ENCODE data around the gene BRI3.

DNA sequence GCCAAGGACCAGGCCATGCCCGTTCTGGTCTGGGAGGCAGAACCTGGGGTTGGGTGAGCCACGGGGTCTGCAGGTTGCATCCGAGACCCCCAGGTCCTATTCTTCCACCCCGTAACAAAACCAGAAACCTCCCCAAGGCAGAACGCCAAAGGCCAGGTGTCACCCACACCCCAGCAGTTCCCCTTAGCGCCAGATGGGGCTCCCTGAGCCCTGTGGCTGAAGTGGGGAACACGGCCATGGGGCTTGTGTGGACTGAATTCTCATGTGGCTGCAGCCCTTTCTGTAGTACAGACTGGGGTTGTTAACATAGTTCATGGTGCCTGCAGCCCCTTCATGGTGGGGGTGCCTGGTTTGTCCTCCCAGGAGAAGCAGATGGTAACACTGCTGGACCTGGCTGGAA is 10.2 kb downstream of the BRI3 start:
- TF ChIP-seq, protein P1, sequence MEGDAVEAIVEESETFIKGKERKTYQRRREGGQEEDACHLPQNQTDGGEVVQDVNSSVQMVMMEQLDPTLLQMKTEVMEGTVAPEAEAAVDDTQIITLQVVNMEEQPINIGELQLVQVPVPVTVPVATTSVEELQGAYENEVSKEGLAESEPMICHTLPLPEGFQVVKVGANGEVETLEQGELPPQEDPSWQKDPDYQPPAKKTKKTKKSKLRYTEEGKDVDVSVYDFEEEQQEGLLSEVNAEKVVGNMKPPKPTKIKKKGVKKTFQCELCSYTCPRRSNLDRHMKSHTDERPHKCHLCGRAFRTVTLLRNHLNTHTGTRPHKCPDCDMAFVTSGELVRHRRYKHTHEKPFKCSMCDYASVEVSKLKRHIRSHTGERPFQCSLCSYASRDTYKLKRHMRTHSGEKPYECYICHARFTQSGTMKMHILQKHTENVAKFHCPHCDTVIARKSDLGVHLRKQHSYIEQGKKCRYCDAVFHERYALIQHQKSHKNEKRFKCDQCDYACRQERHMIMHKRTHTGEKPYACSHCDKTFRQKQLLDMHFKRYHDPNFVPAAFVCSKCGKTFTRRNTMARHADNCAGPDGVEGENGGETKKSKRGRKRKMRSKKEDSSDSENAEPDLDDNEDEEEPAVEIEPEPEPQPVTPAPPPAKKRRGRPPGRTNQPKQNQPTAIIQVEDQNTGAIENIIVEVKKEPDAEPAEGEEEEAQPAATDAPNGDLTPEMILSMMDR (IDR thresholded peaks at IDR 0.05) = no peak
- no peak for TF ChIP-seq POLR2A (IDR thresholded peaks at IDR 0.05)
